PC-9 (cell line): ENCODE measurements around the gene TGM1. TPM values are rescaled to one million over a fixed set of nuclear protein-coding genes. Genes with fewer than 3 reads are reported as not detected.

Experiments
- BruUV-seq: library from RNA; stranded (reverse); fragments of 400-500 nt; replicated peaks from 2 replicates; lab custom pipeline; 2021; lab: Mats Ljungman, UMichigan
- CTCF ChIA-PET: fragments of 300-600 bp; sonication (Branson Sonifier 250); formaldehyde crosslinking; loops from one replicate; lab custom pipeline; 2022; ENCODE audit warnings: antibody characterized with exemption; lab: Charles Lee
- POLR2A ChIA-PET: fragments of 300-600 bp; sonication (Branson Sonifier 250); formaldehyde crosslinking; loops from one replicate; lab custom pipeline; 2022; ENCODE audit warnings: antibody characterized with exemption; ENCODE audit not compliant: unreplicated experiment; lab: Charles Lee
- DNase-seq, 2 experiments: peaks; one replicate each; pipeline versions ENCODE4 v3.0.0 to v3.0.0-alpha.2; 2015 to 2022; ENCODE audit warnings: mixed read lengths in 1 of 2
- H2AFZ ChIP-seq: fragments of 200-600 bp; sonication (generic); 2 replicates; pipeline ENCODE4 v1.8.1; 2017; ENCODE audit warnings: antibody characterized with exemption
- H3F3A ChIP-seq: fragments of 200-600 bp; sonication (generic); 2 replicates; pipeline ENCODE4 v1.8.1; 2017; ENCODE audit warnings: antibody characterized with exemption, mild to moderate bottlenecking, low read depth; ENCODE audit not compliant: insufficient read depth
- H3K27ac ChIP-seq: fragments of 200-600 bp; sonication (generic); 2 replicates; pipeline ENCODE4 v1.6.1; 2016; ENCODE audit warnings: mixed run types
- H3K27me3 ChIP-seq: fragments of 200-600 bp; sonication (generic); 2 replicates; pipeline ENCODE4 v1.6.1; 2016; ENCODE audit warnings: low read depth, mixed run types; ENCODE audit not compliant: insufficient read depth
- H3K36me3 ChIP-seq: fragments of 200-600 bp; sonication (generic); 2 replicates; pipeline ENCODE4 v1.6.1; 2016; ENCODE audit warnings: low read depth, mixed run types
- H3K4me1 ChIP-seq: fragments of 200-600 bp; sonication (generic); replicated peaks from 2 replicates; pipeline ENCODE4 v1.6.1; 2016; ENCODE audit warnings: mixed run types; ENCODE audit not compliant: insufficient read depth
- H3K4me2 ChIP-seq: fragments of 200-600 bp; sonication (generic); 2 replicates; pipeline ENCODE4 v1.6.1; 2017; ENCODE audit warnings: mixed run types
- H3K4me3 ChIP-seq: fragments of 200-600 bp; sonication (generic); 2 replicates; pipeline ENCODE4 v1.6.1; 2016; ENCODE audit warnings: mixed run types
- H3K79me2 ChIP-seq: fragments of 200-600 bp; sonication (generic); 2 replicates; pipeline ENCODE4 v1.6.1; 2017; ENCODE audit warnings: low read depth, mixed run types
- H3K9me2 ChIP-seq: fragments of 200-600 bp; sonication (generic); 2 replicates; pipeline ENCODE4 v1.8.1; 2017; ENCODE audit warnings: mild to moderate bottlenecking; ENCODE audit not compliant: insufficient read depth
- H3K9me3 ChIP-seq: fragments of 200-600 bp; sonication (generic); 2 replicates; pipeline ENCODE4 v1.8.1; 2016; ENCODE audit warnings: low read depth; ENCODE audit not compliant: insufficient read depth
- H4K20me1 ChIP-seq: fragments of 200-600 bp; sonication (generic); 2 replicates; pipeline ENCODE4 v1.8.1; 2017; ENCODE audit not compliant: insufficient read depth
- CTCF ChIP-seq: fragments of 200-600 bp; sonication (generic); conservative IDR thresholded peaks from 2 replicates; pipeline ENCODE4 v1.6.1; 2017; ENCODE audit warnings: mixed run types, antibody characterized with exemption, mild to moderate bottlenecking, moderate library complexity
- EZH2 ChIP-seq: fragments of 200-600 bp; sonication (generic); IDR thresholded peaks from 2 replicates; pipeline ENCODE4 v1.8.0; 2017; ENCODE audit warnings: antibody characterized with exemption, low read depth
- intact Hi-C: fragments of 100-400 bp; cut with micrococcal nuclease; formaldehyde crosslinking; loops from one replicate; pipeline ENCODE4 v1.10.0; 2022; ENCODE audit not compliant: unreplicated experiment
- total RNA-seq: library from RNA; stranded (reverse); gene quantifications from 2 replicates; pipeline ENCODE4 v1.2.3, GENCODE V29; 2021

TGM1 gene
- total RNA-seq, 1 experiment from 2014 or later: 7.2 TPM

GRCh38 chr14:24235804-24236688, 26.9 kb downstream of the TGM1 start:
- Histone ChIP-seq H3K4me3 (no peak overlapping the region), H4K20me1 (no peaks in the 10 kb centered on the region), H3K27me3 (no peaks in the 10 kb centered on the region), H2AFZ (no peak overlapping the region), H3K36me3 (no peaks in the 10 kb centered on the region), H3K27ac (no peak overlapping the region), H3F3A (peaks cover 8% of the 10 kb centered on the region; the same call in 1 of the 2 replicates), H3K79me2 (peaks cover 34% of the 10 kb centered on the region), H3K4me1 (peaks cover 12% of the 10 kb centered on the region), H3K9me3 (no peaks in the 10 kb centered on the region), H3K9me2 (no peaks in the 10 kb centered on the region), H3K4me2 (no peak overlapping the region)
- ChIA-PET CTCF (no interaction called here), POLR2A (no interaction called here)
- intact Hi-C loops: no loop called here
- DNase-seq: no peak
- TF ChIP-seq EZH2: no peak
- no peak for TF ChIP-seq CTCF
- no TSS peak for BruUV-seq

- TF ChIP-seq CTCF (no peak), EZH2 (no peak)
- Histone ChIP-seq H3K4me3 (no peak overlapping the region), H2AFZ (no peak overlapping the region), H3K27me3 (no peaks in the 10 kb centered on the region), H3K79me2 (peaks cover 47% of the 10 kb centered on the region), H3K36me3 (no peaks in the 10 kb centered on the region), H3K4me1 (peaks cover 12% of the 10 kb centered on the region), H4K20me1 (no peaks in the 10 kb centered on the region), H3K4me2 (peak overlapping the region; percentile 96), H3K9me2 (no peaks in the 10 kb centered on the region), H3K27ac (no peak overlapping the region), H3F3A (peaks cover 8% of the 10 kb centered on the region; the same call in 1 of the 2 replicates), H3K9me3 (no peaks in the 10 kb centered on the region)
- BruUV-seq: no TSS peak
- DNase-seq: no peak
- intact Hi-C loops: no loop called here
- POLR2A ChIA-PET: interaction anchor here (0.7 kb wide), 1 partner anchor 36 kb away, joined by 4 read pairs; no protein-coding TSS in a partner anchor
- CTCF ChIA-PET: no interaction called here
Observed at GRCh38 chr14:24234095-24235005, 28.6 kb downstream of the TGM1 start.

GRCh38 chr14:24233538-24233866, 29.5 kb downstream of the TGM1 start:
- Histone ChIP-seq H3K27ac (0 out of 2 replicates have a peak overlapping the region, but pooled peaks have one; percentile 59), H3K9me2 (no peaks in the 10 kb centered on the region), H3K4me2 (peak overlapping the region; percentile 96), H3K36me3 (no peaks in the 10 kb centered on the region), H3K9me3 (no peaks in the 10 kb centered on the region), H3K79me2 (peaks cover 53% of the 10 kb centered on the region), H3F3A (peaks cover 8% of the 10 kb centered on the region; the same call in 1 of the 2 replicates), H3K27me3 (no peaks in the 10 kb centered on the region), H4K20me1 (no peaks in the 10 kb centered on the region), H3K4me3 (peak overlapping the region; percentile 89), H2AFZ (0 out of 2 replicates have a peak overlapping the region, but pooled peaks have one; percentile 90), H3K4me1 (peaks cover 12% of the 10 kb centered on the region)
- POLR2A ChIA-PET: interaction anchor here (0.7 kb wide), 1 partner anchor 37 kb away, joined by 4 read pairs; no protein-coding TSS in a partner anchor
- intact Hi-C loops: no loop called here
- DNase-seq: no peak
- CTCF ChIA-PET: no interaction called here
- no peak for TF ChIP-seq EZH2
- TF ChIP-seq CTCF: no peak
- BruUV-seq: no TSS peak
